SK-MEL-5 (cell line): ENCODE measurements around the gene PLEKHA1. TPM values are rescaled to one million over a fixed set of nuclear protein-coding genes. Genes with fewer than 3 reads are reported as not detected.

Source experiments
- DNase-seq: peaks from one replicate; pipeline ENCODE4 v3.0.0-alpha.2; 2016; ENCODE audit warnings: low read depth, low spot score
- in situ Hi-C: cut with HindIII; loops from 2 replicates; pipeline ENCODE4 v1.10.0; 2016; ENCODE audit warnings: low sequenced_read_pairs, high pct_unique_total_duplicates, low pct_unique_long_range_greater_than_20kb
- small RNA-seq, 2 experiments: library from RNA; depleted of rRNA; stranded (forward); fragments of <200 nt; gene quantifications; one replicate each; pipeline ENCODE3, GENCODE V24; 2014
- total RNA-seq: library from RNA; depleted of rRNA; stranded (reverse); fragments of >200 nt; shearing (Covaris generic); gene quantifications from 2 replicates; pipeline ENCODE4 v1.2.3, GENCODE V29; 2014; rRNA removed

PLEKHA1 gene
- total RNA-seq, 1 experiment from 2014 or later: 10.7 TPM

DNA sequence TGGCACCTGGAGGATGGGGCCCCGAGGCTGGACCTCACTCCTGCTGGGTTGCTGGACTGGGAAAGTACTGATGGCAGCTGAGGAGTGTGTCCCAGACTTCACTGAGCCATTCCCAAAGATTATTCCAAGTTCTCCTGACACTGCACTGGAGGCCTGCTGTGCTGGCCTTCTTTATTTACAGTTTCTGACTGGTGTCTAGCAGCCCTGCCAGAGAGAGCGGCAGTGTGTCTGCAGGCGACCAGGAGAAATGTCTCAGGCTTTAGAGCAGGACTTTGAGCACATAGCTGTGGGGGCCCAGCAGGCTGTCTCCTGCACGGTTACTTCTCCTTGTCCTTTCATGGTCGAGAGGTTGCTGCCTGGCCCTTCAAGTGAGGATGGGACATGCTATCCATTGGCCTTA lies 102.9 kb downstream of the PLEKHA1 start:
- no peak for DNase-seq
- in situ Hi-C loops: no loop called here

DNA sequence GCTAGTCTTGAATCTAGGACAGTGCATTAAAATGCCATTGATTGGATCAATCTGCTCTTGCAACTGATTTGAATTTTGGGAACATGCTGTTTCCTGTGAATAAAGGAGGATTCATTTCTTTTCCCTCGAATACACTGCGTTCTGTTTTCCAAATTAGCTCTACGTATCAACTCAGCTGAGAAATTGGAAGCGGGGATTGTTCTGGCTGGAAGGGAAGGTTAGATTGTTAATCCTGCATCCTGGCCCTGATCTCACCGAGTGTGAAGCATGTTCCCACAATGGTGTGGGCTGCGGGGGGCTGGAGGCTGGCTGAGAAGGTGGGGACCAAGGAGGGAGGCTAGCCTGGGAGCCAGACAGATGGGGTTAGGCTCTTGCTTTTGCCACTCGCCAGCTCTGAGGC lies 104.5 kb downstream of the PLEKHA1 start:
- in situ Hi-C loops: no loop called here
- no peak for DNase-seq

DNA sequence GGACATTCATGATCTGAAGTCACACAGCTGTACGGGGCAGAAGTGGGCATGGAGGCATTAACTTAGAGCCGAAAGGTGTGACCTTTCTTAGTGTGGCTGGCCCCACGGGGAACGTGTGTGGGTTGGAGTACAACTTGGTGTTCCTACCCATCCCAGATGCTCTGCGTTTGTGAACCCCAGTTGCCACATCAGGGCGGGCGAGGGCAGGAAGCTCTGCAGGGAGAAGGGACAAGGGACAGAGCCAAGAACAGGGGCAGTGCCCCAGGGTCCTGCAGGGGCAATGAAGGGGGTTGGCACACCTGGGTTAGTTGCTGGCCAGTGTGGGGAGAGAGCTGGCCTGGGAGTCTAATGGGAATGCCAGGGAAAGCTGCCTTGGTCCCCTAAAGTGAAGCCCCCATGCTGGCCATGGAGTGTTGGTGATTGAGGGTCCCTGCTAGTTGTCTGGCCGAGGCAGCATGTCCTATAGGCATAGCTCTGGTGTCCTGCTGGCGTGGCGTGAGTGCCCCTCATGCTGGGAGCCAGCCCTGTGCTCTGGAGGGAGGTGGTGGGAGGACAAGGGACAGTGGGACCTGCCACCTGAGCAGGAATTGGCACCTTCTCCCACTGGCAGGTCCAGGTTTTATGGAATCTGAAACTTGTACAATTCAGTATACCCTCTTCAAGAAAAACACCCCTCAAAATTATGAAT lies 105.8 kb downstream of the PLEKHA1 start:
- DNase-seq: no peak
- in situ Hi-C loops: no loop called here

DNA sequence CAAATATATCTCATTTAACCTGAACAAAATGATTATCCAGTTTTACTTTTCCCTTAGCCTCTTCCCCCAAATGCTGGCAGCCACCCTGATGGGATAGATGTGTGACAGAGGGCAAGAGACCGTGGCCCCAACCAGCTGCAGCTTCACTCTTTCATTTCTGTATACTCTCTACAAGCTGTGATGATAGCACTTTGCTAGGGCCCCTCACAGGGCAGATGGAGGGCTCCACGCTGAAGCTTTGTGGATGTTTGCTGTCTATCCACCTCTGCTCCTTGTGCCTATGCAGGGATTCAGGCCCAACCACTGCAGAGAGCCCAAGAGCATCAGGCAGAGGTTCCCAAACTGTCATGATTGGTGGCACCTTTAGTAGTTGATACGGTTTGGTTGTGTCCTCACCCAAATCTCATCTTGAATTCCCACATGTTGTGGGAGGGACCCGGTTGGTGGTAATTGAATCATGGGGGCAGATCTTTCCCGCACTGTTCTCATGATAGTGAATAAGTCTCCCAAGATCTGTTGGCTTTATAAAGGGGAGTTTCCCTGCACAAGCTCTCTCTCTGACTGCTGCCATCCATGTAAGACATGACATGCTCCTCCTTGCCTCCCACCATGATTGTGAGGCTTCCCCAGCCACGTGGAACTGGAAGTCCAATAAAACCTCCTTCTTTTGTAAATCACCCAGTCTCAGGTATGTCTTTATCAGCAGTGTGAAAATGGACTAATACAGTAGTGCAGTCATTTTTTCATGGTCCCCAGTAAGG lies 107.0 kb downstream of the PLEKHA1 start:
- in situ Hi-C loops: no loop called here
- no peak for DNase-seq

Small RNAs within 50 kb of the gene (small RNA-seq; reads per million reads assigned to genes)
- gene MIR3941: 0 to 0.05 reads per million in 2 experiments
- 0 reads per million in 2 experiments for gene RNU6-728P

Other genes starting within 250 kb of the PLEKHA1 start
- gene BTBD16, start 103.4 kb upstream of the PLEKHA1 start, total RNA-seq: 0.51 TPM in 1 of 2 replicates, not detected in the other
- gene ARMS2, start 79.9 kb downstream of the PLEKHA1 start, total RNA-seq: not detected in 2 replicates
- 113 and 119 TPM in 2 replicates for gene HTRA1, start 86.8 kb downstream of the PLEKHA1 start, total RNA-seq
- 0.32 and 0.42 TPM in 2 replicates for gene DMBT1, start 186.0 kb downstream of the PLEKHA1 start, total RNA-seq